NCI-H2196 treated with DMSO at 0.1 percent for 48 hours (cell line): ENCODE measurements around the gene F12.
A peak's percentile ranks its signal among the peaks of the same experiment; 100 is the strongest.
"Not testable (repeated sequence)": the region's sequence is repeated elsewhere in the genome, so short reads cannot be mapped to it uniquely, and the experiment has no call there.

Experiments used
- DNase-seq: peaks from one replicate; lab custom pipeline; 2025; ENCODE audit not compliant: unreplicated experiment; lab: John Stamatoyannopoulos, UW

F12 gene

GRCh38 chr5:177432839-177433657 lies 23.7 kb upstream of the F12 start:
- DNase-seq = no peak

GRCh38 chr5:177432143-177432838 lies 22.9 kb upstream of the F12 start:
- no peak for DNase-seq

DNA sequence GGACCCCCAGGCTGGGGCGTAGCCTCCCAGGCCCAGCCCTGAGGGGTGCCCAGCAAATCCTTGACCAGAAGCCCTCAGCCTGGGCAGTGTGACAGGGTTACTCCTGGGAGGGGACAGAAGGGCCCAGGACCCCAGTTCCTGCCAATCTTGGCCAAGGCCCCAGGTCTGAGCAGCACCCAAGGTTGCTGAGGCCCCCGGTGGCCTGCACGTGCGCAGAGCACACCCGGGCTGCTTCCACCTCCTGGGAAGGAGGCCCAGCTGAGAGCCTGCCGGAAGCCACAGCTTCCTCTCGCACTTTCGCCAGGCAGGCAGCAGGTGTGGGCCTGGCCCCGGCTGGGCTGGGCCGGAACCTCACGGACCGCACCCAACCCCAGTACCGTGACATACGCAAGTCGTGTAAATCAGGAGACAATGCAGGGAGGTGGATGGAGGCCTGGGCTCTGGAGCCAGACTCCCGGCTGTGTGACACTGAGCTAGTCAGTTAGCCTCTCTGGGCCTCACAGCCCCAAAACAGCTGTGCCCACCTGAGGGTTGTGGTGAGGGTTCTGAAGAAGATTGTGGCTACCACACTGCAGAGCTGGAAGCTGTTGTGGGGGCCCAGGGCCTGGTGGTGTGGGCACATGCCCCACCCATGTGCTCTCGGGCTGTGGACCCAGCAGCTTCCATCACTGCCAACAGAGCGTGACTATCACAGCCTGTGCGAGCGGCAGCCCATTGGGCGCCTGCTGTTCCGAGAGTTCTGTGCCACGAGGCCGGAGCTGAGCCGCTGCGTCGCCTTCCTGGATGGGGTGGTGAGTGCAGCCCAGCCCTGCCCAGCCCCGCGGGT lies 22.2 kb upstream of the F12 start:
- no peak for DNase-seq

- no peak for DNase-seq
Observed at GRCh38 chr5:177430972-177431316, 21.6 kb upstream of the F12 start.

DNA sequence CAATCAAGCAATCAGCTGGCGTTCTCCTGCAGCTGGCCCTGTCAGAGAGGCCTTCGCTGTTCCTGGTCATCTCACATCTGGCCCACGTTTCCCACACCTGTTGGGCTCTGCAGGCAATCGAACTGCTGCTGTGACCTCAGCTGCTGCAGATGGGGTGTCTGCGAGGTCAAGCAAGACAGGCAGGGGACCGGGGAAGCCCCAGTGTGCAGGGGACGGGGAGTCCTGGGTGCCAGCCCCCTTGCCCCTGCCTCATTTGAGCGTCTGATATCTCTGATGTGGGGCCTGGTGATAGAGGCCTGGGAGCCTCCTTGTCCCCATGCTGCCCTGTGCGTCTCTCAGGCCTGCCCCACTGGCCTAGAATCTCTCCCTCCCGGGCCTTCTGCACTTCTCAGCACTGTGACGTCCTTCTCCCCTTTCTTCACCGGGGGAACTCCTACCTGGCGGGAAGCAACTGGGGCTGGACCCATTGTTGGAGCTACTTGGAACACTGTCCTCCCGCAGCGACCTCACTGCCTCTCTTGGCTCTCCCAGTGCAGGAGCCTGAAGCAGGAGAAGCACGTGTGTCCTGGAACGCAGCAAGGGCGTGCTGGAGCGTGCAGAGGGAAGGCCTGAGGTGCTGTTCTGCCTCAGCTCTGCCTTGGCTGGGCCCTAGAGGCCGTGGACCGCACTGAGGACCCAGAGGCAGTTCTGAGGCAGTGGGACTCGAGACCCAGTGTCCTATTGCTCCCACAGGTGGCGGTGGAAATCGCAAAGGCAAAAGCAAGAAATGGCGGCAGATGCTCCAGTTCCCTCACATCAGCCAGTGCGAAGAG lies 21.0 kb upstream of the F12 start:
- DNase-seq = no peak

GRCh38 chr5:177429248-177430040 lies 20.1 kb upstream of the F12 start:
- DNase-seq = no peak

- no peak for DNase-seq
Observed at GRCh38 chr5:177428574-177429217, 19.3 kb upstream of the F12 start.

GRCh38 chr5:177427919-177428573 lies 18.7 kb upstream of the F12 start:
- DNase-seq = no peak

DNA sequence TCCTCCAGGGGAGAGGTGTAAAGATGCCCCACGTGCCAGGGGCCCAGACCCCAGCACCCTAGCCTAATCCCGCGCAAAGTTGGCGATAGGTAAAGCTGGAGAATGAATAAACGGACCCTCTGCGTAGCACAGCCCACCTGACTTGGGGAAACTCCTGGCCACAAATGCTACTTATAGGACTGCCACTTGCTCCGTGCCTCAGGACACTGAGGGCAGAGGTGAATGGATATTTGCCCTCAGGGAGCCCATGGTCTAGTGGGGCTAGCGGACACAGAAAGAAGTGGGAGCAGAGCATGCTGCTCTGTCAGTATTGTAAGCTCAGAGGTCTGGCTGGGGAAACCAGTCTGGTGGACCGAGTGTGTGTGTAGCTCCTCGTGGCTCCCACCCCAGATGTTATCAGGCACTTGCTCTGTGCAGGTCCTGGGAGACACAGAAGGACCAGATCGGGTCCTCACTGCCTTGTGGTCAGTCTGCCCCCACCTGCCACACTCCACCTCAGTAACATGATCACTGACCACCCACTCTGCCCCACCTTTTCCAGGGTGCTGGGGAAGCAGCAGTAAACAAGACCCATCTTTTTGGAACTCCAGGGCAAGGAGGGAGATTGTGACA lies 18.0 kb upstream of the F12 start:
- no peak for DNase-seq

- no peak for DNase-seq
Observed at GRCh38 chr5:177426566-177427210, 17.3 kb upstream of the F12 start, which contains the start of gene GRK6. Gene GRK6 (plus strand): TSS chr5:177426676. CDS start chr5:177426846, 170 bp downstream.

DNA sequence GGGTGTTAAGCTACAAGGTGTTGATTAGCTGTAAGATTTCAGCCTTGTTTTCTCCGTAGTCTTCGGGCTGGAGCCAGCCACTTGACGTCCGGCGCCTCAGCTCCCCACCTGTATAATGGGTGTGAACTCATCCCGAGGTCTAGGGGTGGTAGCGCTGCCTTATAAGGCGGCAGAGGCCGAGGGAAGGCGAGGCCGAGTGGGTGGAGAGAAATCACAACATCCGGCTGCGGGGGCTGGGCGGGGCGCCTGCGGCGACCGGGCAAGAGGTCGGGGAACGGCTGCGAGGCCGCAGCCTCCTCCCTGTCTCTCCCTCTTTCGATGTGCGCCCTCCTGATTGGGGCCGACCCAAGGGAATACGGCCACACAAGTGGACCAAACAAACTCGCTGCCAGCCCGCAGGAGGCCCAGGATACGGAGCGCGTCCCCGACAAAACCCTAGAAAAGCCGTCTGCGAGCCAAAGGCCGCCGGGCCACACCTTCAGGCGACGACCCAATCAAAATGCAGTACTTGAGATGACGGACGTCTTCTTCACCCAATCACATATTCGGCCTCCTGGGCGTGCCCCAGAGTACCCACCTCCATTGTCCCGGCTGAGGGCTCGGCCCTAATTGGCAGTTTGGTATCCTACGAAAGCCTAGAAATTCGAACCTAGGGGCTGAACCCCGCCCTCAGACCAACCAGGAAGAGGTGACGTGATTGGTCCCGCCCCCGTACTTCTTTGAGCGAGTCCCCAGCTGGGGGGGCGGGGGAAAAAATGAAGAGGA lies 16.6 kb upstream of the F12 start:
- peak; percentile 99 for DNase-seq

GRCh38 chr5:177425196-177425800 lies 15.9 kb upstream of the F12 start:
- DNase-seq = no peak

DNA sequence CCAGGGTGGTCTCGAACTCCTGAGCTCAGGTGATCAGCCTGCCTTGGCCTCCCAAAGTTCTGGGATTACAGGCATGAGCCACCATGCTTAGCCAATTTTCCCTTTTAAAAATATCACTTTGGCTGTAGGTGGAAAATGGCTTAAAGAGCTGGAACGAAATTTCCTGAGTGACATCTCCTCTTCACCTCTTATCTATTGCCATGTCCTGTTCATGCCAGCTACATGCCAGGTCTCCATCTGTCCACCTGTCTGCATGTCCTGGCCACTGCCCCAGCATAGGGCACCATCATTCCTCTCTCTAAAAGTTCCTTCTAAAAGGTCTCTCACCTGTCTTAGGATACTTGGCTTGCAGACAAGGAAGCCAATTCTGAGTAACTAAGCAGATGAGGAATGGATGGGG lies 14.3 kb upstream of the F12 start:
- DNase-seq = no peak

- no peak for DNase-seq
Observed at GRCh38 chr5:177421062-177421798, 11.9 kb upstream of the F12 start.

GRCh38 chr5:177420472-177420871 lies 11.1 kb upstream of the F12 start:
- not testable (repeated sequence) for DNase-seq

- no peak for DNase-seq
Observed at GRCh38 chr5:177419046-177419445, 9.7 kb upstream of the F12 start.
